LNCaP clone FGC (cell line): ENCODE measurements around the gene RAC3.

ENCODE experiments used
- DNase-seq: peaks from one replicate; pipeline ENCODE4 v3.0.0-alpha.2; 2011; ENCODE audit warnings: low read depth
- H3K4me3 ChIP-seq: 2 replicates; pipeline ENCODE4 v1.5.1; 2011; ENCODE audit warnings: mild to moderate bottlenecking, low read depth, low read length, control low read depth
- TF ChIP-seq, protein P1 (sequence below): IDR thresholded peaks from 2 replicates; pipeline ENCODE4 v1.5.1; 2012; ENCODE audit warnings: mild to moderate bottlenecking; ENCODE audit not compliant: control insufficient read depth, insufficient read depth; ENCODE audit errors: extremely low read depth

The RAC3 gene

DNA sequence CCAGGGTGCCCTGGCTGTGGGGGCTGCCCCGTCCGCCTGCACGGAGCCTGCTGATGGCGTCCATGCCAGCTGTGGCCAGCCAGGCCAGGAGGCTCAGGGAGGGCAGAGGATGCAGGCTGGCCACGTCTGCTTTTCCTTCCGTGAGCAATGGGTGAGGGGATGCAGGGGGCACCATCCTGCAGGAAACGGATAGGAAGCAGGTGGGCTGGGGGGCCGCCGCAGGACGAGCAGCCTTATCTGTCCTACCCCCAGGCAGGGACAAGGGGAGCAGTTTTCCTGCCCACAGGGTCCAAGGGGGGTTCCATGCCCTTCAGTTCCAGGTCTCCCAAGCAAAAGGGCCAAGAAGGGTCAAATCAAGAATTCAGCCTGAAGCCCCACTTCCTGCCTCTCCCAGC is 27.4 kb downstream of the RAC3 start:
- no peak for DNase-seq
- no peak overlapping the region for H3K4me3 ChIP-seq
- TF ChIP-seq, protein P1, sequence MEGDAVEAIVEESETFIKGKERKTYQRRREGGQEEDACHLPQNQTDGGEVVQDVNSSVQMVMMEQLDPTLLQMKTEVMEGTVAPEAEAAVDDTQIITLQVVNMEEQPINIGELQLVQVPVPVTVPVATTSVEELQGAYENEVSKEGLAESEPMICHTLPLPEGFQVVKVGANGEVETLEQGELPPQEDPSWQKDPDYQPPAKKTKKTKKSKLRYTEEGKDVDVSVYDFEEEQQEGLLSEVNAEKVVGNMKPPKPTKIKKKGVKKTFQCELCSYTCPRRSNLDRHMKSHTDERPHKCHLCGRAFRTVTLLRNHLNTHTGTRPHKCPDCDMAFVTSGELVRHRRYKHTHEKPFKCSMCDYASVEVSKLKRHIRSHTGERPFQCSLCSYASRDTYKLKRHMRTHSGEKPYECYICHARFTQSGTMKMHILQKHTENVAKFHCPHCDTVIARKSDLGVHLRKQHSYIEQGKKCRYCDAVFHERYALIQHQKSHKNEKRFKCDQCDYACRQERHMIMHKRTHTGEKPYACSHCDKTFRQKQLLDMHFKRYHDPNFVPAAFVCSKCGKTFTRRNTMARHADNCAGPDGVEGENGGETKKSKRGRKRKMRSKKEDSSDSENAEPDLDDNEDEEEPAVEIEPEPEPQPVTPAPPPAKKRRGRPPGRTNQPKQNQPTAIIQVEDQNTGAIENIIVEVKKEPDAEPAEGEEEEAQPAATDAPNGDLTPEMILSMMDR, result no peak

DNA sequence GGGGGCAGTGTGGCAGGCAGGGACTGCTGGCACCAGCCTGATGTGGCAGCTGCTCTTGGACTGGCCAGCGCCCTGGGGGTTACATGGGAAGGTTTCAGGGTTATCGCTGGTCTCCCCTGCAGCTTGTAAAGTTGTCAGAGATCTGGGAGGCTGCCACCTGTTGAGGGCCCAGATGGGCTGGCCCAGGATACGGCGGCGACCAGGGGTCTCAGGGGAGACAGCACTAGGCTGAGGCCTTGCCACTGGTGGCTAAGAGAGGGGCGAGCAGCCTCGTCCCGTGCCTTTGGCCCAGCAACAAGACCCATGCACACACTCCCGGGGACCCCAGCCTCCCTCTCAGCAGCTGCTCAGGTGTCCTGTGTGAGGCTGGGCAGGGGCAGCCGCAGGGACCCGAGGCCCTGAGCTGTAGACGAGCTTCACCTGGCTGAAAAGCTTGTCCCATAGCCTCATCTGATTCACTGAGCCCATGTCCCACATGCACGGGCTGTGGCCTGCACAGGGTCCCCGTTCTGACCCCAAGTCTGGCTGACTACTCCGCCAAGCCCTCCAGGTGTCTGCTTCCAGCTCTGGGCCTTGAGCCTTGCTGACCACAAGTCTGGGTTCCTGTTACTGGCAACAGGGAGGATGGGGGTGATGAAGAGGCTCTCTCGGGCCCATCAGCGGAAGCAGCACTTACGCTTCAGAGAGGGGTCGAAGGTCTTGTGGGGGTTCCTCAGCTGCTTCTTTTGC is 28.0 kb downstream of the RAC3 start:
- no peak for DNase-seq

DNA sequence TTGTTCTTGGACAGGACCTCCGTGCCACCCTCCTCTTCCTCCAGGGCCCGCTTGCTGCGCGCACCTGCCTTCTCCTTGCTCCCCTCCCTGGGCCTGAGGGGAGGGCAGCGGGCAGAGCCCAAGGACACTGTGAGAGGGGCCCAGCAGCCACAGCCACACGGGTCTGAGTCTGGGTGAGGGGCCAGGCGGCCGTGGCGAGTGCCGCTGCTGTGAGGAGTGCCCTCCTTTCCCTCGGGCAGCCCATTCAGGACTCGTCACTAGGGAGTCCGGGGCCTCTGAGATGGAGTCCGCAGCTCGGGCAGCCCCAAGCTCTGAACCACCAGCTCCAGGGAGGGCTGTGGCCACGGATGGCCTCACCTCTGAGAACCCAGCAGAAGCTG is 28.5 kb downstream of the RAC3 start:
- TF ChIP-seq, protein P1, result no peak
- H3K4me3 ChIP-seq, result no peak overlapping the region
- no peak for DNase-seq

More for the DNA sequence above, 28.0 kb downstream of the RAC3 start:
- TF ChIP-seq, protein P1, result no peak
- H3K4me3 ChIP-seq, result no peak overlapping the region

DNA sequence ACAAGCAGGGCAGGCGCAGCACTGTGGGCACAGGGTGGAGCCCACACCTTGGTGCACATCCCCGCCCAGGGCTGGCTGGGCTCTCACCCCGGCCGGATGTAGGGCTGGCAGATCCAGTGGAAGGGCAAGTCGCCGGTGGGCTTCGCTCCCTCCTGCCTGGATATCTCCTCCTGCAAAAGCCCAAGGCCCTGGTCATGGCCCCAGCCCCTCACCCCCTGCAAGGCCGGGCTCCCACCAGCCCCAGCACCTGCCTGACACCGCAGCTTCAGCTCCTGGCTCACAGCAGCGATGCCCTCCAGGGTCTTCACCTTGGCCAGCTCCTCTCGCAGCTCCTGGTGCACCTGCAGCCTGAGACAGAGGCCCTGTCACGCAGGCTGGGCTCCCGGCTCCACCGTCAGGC is 29.1 kb downstream of the RAC3 start:
- H3K4me3 ChIP-seq, result no peak overlapping the region
- TF ChIP-seq, protein P1, result no peak
- DNase-seq, result no peak

DNA sequence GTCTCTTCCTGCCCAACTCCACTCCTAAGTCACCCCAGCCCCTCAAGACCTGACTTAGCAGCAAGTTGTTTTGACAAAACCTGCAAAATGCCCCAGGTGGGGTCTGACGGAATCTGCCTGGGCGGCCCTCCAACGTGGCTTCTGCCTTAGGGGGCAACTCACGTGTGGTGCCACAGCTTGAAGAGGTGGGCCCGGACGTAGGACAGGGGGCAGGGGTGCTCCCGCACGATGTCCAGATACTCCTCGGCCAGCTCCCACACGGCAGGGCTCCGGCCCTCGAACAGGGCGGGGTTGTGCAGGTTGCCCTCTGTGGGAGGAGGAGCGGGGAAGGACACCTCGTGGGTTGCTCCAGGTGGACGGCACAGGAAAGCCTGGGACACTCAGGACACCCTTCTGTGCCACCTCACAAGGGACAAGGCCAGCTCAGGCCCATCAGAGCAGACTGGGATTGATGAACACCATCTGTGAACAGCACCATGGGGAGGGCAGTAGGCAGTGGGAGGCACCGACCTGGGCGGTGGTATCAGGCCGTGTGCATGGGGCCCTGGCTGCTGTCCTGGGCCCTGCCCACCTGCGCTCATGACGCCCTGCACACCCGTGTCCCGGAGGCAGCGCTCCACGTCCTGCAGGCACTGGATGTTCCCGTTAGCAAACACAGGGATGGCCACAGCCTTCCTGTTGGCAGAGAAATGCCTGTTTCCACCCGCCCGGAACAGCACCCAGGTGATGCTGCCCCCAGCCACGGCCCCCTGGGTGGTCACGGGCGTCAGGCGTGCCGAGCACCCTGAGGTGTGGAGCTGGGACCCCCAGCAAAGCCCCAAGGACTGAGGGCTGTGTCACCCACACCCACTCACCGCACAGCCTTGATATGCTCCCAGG is 29.8 kb downstream of the RAC3 start:
- DNase-seq, result no peak
- H3K4me3 ChIP-seq, result no peak overlapping the region
- TF ChIP-seq, protein P1, result no peak

DNA sequence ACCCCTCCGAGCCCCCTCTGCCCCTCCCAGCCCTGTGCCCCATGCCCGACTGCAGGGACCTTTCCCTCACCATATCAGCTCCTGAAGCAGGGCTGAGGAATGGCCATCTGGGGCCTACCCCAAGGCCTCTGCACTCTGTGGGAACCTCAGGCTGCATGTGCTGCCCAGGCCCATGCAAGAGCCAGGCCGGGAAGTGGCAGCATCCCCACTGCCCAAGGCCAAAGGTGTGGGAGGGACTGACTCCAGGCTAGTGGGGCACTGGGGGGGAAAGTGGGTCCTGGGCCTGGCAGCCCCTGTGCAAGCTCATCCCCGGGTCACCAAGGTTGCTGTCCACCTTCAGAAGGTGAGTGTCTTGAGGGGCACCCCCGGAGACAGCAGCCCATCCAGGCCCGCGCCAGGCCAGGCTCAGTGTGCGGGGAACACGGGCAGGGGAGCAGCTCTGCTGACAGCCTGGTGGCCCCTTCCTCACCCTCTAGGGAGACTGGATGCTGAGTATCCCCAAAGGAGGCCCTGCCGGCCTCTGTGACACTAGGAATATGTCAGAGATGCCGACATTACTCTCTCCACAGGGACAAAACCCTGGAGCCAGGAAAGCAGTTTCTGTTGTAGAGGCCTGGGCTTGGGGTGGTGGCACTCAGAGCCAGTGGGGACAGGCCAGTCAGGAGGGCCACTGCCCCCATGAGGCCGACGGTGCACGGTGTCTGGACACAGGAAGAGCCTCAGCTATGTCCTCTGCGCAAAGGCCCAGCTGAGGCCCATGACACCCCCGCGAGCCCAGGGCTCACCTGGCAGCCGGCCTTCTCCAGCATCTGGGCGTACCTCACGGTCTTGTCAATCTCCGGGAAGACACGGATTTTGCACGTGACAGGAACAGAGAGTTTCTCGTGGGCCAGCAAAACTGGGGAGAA is 30.9 kb downstream of the RAC3 start:
- no peak for DNase-seq
- no peak overlapping the region for H3K4me3 ChIP-seq
- TF ChIP-seq, protein P1, result 0 out of 2 replicates have a peak, but pooled peaks have one; percentile 0
